Activated naive CD8-positive, alpha-beta T cell treated with anti-CD3 and anti-CD28 coated beads for 36 hours (primary cell): ENCODE results near the gene MYL4. TPM values are rescaled to one million over a fixed set of nuclear protein-coding genes. Genes with fewer than 3 reads are reported as not detected.
"Not testable (repeated sequence)": the region's sequence is repeated elsewhere in the genome, so short reads cannot be mapped to it uniquely, and the experiment has no call there.

Source experiments
- DNase-seq: peaks from one replicate; pipeline ENCODE4 v3.0.0; 2021
- H3K27ac Mint-ChIP-seq: one replicate; pipeline ENCODE4 v1.8.0; 2022; ENCODE audit warnings: mild to moderate bottlenecking, moderate library complexity, mixed read lengths
- H3K27me3 Mint-ChIP-seq: one replicate; pipeline ENCODE4 v1.8.0; 2022; ENCODE audit warnings: mild to moderate bottlenecking, mixed read lengths
- H3K36me3 Mint-ChIP-seq: one replicate; pipeline ENCODE4 v1.8.0; 2021; ENCODE audit warnings: mild to moderate bottlenecking, mixed read lengths
- H3K4me1 Mint-ChIP-seq: one replicate; pipeline ENCODE4 v1.8.0; 2021; ENCODE audit warnings: mixed read lengths
- H3K4me3 Mint-ChIP-seq: one replicate; pipeline ENCODE4 v1.8.0; 2022; ENCODE audit warnings: mild to moderate bottlenecking, moderate library complexity, mixed read lengths
- H3K9me3 Mint-ChIP-seq: one replicate; pipeline ENCODE4 v1.8.0; 2022; ENCODE audit warnings: mixed read lengths
- total RNA-seq, 2 experiments: library from RNA; stranded (reverse); gene quantifications; one replicate each; pipeline ENCODE4 v1.2.3, GENCODE V29; 2021

Gene MYL4
- total RNA-seq, 2 experiments from 2014 or later = not detected

GRCh38 chr17:47257651-47258339 lies 48.6 kb downstream of the MYL4 start:
- H3K27ac Mint-ChIP-seq = no peak overlapping the region
- no peaks in the 10 kb centered on the region for H3K36me3 Mint-ChIP-seq
- no peak for DNase-seq
- no peak overlapping the region for H3K4me3 Mint-ChIP-seq
- H3K9me3 Mint-ChIP-seq = no peaks in the 10 kb centered on the region
- peaks cover 66% of the 10 kb centered on the region for H3K27me3 Mint-ChIP-seq
- H3K4me1 Mint-ChIP-seq = peaks cover 16% of the 10 kb centered on the region

GRCh38 chr17:47262586-47262985 lies 53.4 kb downstream of the MYL4 start:
- Mint-ChIP-seq H3K4me3 (no peak overlapping the region), H3K27me3 (peaks cover 35% of the 10 kb centered on the region), H3K9me3 (no peaks in the 10 kb centered on the region), H3K4me1 (peaks cover 11% of the 10 kb centered on the region), H3K27ac (no peak overlapping the region), H3K36me3 (no peaks in the 10 kb centered on the region)
- DNase-seq = no peak

DNA sequence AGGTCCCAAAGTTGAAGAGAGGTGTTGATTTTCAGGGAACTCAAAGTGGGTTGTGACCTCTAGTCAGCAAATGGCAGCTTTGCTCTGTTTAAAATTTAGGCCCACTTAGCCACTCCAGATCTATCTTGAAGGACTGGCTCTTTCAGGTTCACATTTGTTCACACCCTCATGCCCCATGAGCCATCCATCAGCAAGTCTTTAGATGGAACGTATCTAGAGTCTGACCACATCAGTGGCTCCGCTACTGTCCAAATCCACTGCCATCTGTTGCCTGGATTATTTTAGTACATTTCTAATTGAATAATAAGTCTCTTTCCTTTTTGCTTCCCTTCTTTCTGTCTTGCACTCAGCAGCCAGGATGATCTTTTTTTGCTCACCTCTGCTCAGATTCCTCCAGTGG lies 55.0 kb downstream of the MYL4 start:
- Mint-ChIP-seq H3K4me3 (no peak overlapping the region), H3K4me1 (no peaks in the 10 kb centered on the region), H3K9me3 (no peaks in the 10 kb centered on the region), H3K36me3 (no peaks in the 10 kb centered on the region), H3K27me3 (peaks cover 22% of the 10 kb centered on the region), H3K27ac (no peak overlapping the region)
- DNase-seq = no peak

DNA sequence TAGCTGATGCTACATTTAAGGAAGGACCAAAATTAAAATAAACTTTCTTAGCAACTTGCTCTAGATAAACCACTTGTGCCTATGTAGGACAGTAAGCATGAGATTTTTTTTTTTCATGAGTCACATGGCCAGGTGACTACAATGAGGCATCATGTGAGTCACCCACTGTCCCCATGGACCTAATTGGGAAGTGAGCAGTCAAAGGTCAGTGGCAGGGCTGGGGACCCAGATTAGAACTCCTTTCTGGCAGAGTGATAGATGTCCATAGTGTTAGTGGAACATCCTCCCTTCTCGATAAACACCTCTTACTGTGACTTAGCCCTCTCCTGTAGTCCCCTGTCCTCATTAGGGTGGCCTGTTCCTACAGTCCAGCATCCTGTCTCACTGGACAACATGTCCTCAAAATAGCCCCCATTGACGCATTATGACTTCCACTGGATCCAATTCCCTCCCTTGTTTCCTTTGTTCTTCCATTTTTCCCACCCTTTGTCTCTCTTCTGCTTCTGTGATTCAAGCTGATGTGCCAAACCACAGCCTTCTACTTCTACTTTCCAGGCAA lies 56.9 kb downstream of the MYL4 start:
- Mint-ChIP-seq H3K27ac (no peak overlapping the region), H3K4me1 (no peaks in the 10 kb centered on the region), H3K9me3 (peaks cover 4% of the 10 kb centered on the region), H3K27me3 (peaks cover 18% of the 10 kb centered on the region), H3K4me3 (no peak overlapping the region), H3K36me3 (no peaks in the 10 kb centered on the region)
- no peak for DNase-seq

GRCh38 chr17:47266782-47267181 lies 57.6 kb downstream of the MYL4 start:
- H3K27me3 Mint-ChIP-seq = peaks cover 18% of the 10 kb centered on the region
- peaks cover 4% of the 10 kb centered on the region for H3K9me3 Mint-ChIP-seq
- H3K36me3 Mint-ChIP-seq = no peaks in the 10 kb centered on the region
- no peak overlapping the region for H3K4me3 Mint-ChIP-seq
- no peak overlapping the region for H3K27ac Mint-ChIP-seq
- no peak for DNase-seq
- no peaks in the 10 kb centered on the region for H3K4me1 Mint-ChIP-seq

DNA sequence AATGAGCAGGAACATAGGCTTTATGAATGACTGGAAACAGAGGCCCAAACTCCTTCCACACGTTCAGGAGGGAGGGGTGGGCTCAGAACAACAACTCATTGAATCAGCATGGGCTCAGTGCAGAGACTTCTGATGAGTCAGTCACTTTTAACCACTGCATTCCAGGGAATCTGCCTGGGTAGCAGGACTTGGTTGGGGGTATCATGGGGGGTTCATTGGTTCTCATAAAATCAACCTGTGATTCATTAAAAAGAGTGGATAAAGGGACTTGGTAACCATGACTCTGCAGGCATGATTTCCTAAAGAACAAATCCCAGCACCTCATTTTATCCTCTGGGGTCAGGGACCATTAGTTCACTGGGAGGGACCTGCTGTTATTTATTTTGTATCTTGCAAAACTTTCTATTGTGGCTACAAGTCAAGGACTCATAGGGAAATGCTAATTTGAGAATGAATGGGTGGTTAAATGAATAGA lies 58.2 kb downstream of the MYL4 start:
- DNase-seq = no peak
- Mint-ChIP-seq H3K4me3 (no peak overlapping the region), H3K9me3 (peaks cover 4% of the 10 kb centered on the region), H3K36me3 (no peaks in the 10 kb centered on the region), H3K27ac (no peak overlapping the region), H3K4me1 (no peaks in the 10 kb centered on the region), H3K27me3 (peaks cover 13% of the 10 kb centered on the region)

DNA sequence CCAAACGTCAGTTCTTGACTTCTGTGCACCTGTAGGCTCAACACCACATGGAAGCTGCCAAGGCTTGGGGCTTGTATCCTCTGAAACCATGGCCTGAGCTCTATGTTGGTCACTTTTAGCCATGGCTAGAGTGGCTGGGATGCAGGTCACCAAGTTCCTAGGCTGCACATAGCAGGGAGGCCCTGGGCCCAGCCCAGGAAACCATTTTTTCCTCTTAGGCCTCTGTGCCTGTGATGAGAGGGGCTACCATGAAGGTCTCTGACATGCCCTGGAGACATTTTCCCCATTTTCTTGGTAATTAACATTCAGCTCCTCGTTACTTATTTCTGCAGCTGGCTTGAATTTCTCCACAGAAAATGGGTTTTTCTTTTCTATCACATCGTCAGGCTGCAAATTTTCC lies 59.8 kb downstream of the MYL4 start:
- not testable (repeated sequence) for H3K27ac Mint-ChIP-seq, H3K27me3 Mint-ChIP-seq, H3K4me3 Mint-ChIP-seq, H3K36me3 Mint-ChIP-seq, H3K9me3 Mint-ChIP-seq, DNase-seq, H3K4me1 Mint-ChIP-seq

DNA sequence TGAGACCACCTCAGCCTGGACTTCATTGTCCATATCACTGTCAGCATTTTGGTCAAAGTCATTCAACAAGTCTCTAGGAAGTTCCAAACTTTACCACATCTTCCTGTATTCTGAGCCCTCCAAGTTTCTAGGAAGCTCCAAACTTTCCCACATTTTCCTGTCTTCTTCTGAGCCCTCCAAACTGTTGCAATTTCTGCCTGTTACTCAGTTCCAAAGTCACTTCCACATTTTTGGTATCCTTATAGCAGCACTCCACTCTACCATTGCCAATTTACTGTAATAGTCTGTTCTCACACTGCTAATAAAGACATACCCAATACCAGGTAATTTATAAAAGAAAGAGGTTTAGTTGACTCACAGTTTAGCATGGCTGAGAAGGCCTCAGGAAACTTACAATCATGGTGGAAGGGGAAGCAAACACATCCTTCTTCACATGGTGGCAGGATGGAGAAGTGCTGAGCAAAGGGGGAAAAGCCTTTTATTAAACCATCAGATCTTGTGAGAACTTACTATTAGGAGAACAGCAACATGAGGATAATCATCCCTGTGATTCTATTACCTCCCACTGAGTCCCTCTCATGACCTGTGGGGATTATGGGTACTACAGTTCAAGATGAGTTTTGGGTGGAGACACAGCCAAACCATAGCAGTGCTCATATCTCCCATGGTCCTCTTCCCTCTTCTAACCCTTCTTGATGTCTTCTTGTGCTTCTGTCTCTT lies 60.6 kb downstream of the MYL4 start:
- H3K36me3 Mint-ChIP-seq, H3K4me1 Mint-ChIP-seq, H3K27me3 Mint-ChIP-seq, H3K27ac Mint-ChIP-seq, H3K9me3 Mint-ChIP-seq, H3K4me3 Mint-ChIP-seq, DNase-seq: not testable (repeated sequence)

GRCh38 chr17:47270946-47271705 lies 62.0 kb downstream of the MYL4 start:
- Mint-ChIP-seq H3K4me3 (no peak overlapping the region), H3K27me3 (peaks cover 6% of the 10 kb centered on the region), H3K9me3 (peaks cover 4% of the 10 kb centered on the region), H3K27ac (no peak overlapping the region), H3K4me1 (no peaks in the 10 kb centered on the region), H3K36me3 (no peaks in the 10 kb centered on the region)
- no peak for DNase-seq

DNA sequence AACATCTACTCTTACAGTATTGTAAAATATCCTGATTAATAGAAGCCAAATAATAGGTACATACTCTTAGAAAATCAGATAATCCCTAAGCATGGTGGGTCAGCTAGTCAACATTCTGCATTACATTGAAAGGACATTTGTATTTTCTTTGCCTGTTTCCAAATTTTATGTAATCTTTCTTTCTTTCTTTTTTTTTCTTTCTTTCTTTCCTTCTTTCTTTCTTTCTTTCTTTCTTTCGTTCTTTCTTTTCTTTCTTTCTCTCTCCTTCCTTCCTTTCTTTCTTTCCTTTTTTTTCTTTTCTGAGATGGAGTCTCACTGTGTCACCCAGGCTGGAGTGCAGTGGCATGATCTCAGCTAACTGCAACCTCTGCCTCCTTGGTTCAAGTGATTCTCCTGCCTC lies 63.3 kb downstream of the MYL4 start:
- Mint-ChIP-seq H3K27me3 (peaks cover 3% of the 10 kb centered on the region), H3K4me1 (no peaks in the 10 kb centered on the region), H3K4me3 (no peak overlapping the region), H3K36me3 (no peaks in the 10 kb centered on the region), H3K9me3 (peaks cover 4% of the 10 kb centered on the region), H3K27ac (no peak overlapping the region)
- no peak for DNase-seq

GRCh38 chr17:47273245-47273644 lies 64.1 kb downstream of the MYL4 start:
- H3K4me3 Mint-ChIP-seq = no peak overlapping the region
- peaks cover 4% of the 10 kb centered on the region for H3K9me3 Mint-ChIP-seq
- DNase-seq = no peak

More at GRCh38 chr17:47273245-47273644, 64.1 kb downstream of the MYL4 start:
- Mint-ChIP-seq H3K36me3 (no peaks in the 10 kb centered on the region), H3K4me1 (no peaks in the 10 kb centered on the region), H3K27me3 (peaks cover 3% of the 10 kb centered on the region), H3K27ac (no peak overlapping the region)

Other genes starting within 250 kb of the MYL4 start
- gene RPRML, start 230.1 kb upstream of the MYL4 start, total RNA-seq = not detected
- gene CDC27, start 20.1 kb upstream of the MYL4 start, total RNA-seq = 100 to 1,000 TPM; 124 to 128 TPM
- gene ITGB3, start 44.5 kb downstream of the MYL4 start, total RNA-seq = under 1 TPM in 1 of 2 experiments, not detected in 1; 0.06 TPM
- gene EFCAB13, start 114.6 kb downstream of the MYL4 start, total RNA-seq = 1 to 10 TPM; 2.9 to 5.0 TPM